Erythroblast (primary cell): ENCODE measurements around the gene DPF3.
"Not testable (repeated sequence)": the region's sequence is repeated elsewhere in the genome, so short reads cannot be mapped to it uniquely, and the experiment has no call there.

Experiments used
- DNase-seq, 2 experiments: peaks; one replicate each; lab custom pipeline; 2025; lab: John Stamatoyannopoulos, UW
- GATA1 ChIP-seq: IDR thresholded peaks from 2 replicates; pipeline ENCODE4 v1.6.1; 2011; ENCODE audit warnings: low read depth, mild to moderate bottlenecking, control low read depth, low read length, moderate library complexity
- POLR2A ChIP-seq: IDR thresholded peaks from 2 replicates; pipeline ENCODE4 v1.6.1; 2011; ENCODE audit warnings: mild to moderate bottlenecking, low read length

DPF3 gene

DNA sequence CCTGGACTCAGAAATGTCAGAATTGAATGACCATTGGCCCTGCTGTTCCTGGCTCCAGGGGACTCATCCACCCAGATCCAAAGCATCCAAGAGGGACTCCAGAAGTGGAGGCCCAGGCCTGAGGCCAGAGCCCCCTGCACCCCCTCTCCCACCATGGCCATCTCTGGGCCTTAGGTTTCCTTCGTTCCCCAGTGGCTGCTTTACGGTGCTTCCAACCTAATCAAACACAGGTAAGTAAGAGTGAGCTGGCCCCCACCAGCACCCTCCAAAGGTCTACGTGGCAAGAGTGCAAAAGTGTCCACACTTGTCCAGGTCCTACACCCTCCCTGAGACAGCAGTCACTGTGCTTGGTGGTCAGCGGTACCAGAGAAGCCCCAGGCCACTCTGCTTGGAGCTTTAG is 139.0 kb downstream of the DPF3 start:
- no peak for TF ChIP-seq GATA1
- no peak for TF ChIP-seq POLR2A

DNA sequence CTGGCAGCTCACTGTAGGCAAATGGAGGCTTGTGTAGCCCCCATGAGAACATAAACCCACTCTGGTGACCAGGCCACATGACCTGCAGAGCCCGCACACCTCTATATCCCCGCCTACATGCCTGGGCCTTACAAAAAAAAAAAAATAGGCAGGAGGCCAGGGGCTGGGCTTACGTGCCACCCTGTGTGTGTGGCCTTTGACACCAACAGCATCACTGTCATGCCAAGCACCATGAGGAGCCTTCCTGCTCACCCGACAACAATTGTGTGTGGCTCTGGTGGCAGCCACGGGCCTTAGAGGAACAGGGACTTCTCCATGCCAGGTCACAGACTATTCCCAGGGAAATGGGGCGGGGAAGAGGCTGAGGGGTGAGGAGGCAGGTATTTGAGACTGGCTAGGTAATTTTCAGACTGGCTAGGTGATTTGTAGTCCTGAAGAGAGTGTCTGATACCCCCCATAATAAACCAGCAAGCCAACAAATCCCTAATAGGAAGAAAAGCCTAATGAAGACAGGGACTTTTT is 140.0 kb downstream of the DPF3 start:
- TF ChIP-seq POLR2A (no peak), GATA1 (no peak)
- DNase-seq: no peak

More for the DNA sequence above, 139.0 kb downstream of the DPF3 start:
- DNase-seq: no peak

DNA sequence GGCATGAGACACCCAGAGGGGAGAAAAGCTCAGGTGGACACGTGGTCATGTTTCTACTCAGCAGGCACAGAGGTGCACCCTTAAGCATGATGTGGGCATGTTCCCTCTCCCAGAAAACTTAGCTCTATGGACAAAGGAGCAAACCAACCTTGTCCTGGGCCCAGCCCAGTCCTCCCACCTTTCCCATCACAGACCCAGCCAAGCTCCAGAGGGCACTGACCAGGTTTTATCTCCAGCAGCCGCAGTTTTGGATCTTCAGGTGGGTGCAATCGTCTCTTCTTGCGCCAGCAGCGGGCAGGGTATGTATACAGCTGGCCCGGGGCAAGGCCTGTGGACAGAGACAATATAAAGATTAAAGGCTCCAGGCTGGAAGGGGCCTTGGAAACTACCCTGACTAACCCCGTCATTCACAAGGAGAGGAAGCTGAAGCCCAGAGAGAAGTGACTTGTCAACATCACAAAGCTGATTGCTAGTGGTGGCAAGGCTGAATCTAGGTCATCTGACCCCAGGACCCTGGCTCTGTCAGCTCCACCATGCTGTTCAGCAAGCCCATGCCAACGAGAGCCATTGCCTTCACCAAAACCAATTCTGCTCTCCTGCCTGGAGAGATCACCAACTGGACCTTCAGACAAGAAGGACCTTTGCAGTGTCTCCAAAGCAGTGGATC is 140.7 kb downstream of the DPF3 start:
- DNase-seq: no peak
- TF ChIP-seq GATA1: no peak
- TF ChIP-seq POLR2A: no peak

DNA sequence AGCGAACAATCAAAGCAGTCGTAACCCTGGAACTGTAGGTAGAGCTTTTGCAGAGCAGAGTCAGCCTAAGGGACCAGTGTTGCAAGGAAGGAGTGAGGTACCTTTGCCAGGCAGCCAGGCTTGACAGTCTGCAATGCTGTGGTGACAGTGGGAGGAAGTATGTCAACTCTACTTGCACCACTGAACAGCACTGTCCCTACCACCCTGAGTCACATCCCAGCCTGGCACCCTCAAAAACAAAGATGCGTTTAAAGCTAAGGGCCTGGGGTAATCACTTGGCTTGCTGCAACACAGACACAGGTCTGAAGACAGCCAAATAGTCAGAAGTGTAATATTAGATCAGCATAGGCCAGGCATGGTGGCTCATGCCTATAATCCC is 141.9 kb downstream of the DPF3 start:
- TF ChIP-seq POLR2A (no peak), GATA1 (no peak)
- no peak for DNase-seq

DNA sequence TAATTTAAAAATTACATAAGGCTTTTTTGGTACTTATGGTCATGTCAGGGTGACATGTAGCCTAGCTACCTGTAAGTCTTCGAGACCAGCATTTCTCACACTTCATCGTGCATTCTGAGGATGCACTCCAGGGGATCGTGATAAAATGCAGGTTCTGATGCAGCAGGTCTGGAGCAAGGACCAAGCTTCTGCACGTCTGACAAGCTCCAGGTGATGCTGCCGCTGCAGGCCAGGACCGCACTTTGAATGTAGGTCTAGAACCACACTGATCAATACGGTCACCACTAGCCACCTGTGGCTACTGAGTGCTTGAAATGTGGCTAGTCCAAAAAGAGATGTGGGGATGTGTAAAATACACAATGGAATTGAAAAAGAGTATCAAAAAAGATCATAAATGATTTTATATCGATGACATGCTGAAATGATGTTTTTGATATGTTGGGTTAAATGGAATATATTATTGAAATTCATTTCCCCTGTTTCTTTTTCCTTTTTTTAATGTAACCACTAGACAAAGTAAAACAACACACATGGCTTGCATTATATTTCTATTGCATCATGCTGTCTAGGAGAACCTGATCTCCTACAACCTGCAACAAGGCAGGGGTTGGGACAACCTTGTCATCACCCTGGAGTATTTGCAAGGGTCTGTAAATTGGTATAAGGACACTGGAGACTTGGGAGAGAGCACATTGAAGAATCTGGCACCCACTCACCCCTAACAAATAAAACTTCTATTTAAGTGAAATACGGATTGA is 142.4 kb downstream of the DPF3 start:
- TF ChIP-seq POLR2A (no peak), GATA1 (no peak)
- DNase-seq: no peak

DNA sequence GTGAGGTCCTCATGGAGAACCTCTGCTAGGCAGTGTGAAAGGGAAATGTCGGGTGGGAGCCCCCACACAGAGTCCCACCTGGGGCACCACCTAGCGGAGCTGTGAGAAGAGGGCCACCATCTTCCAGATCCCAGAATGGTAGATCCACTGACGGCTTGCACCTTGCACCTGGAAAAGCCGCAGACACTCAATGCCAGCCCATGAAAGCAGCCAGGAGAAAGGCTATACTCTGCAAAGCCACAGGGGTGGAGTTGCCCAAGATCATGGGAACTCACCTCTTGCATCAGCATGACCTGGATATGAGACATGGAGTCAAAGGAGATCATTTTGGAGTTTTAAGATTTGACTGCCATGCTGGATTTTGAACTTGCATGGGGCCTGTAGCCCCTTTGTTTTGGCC is 145.0 kb downstream of the DPF3 start:
- not testable (repeated sequence) for DNase-seq

DNA sequence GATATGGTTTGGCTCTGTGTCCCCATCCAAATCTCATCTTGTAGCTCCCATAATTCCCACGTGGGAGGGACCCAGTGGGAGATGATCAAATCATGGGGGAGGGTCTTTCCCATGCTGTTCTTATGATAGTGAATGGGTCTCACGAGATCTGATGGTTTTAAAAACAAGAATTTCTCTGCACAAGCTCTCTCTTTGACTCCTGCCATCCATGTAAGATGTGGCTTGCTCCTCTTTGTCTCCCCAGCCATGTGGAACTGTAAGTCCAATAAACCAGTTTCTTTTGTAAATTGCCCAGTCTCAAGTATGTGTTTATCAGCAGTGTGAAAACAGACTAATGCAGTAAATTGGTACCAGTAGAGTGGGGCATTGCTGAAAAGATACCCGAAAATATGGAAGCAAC is 146.2 kb downstream of the DPF3 start:
- TF ChIP-seq GATA1 (no peak), POLR2A (no peak)
- DNase-seq: no peak

DNA sequence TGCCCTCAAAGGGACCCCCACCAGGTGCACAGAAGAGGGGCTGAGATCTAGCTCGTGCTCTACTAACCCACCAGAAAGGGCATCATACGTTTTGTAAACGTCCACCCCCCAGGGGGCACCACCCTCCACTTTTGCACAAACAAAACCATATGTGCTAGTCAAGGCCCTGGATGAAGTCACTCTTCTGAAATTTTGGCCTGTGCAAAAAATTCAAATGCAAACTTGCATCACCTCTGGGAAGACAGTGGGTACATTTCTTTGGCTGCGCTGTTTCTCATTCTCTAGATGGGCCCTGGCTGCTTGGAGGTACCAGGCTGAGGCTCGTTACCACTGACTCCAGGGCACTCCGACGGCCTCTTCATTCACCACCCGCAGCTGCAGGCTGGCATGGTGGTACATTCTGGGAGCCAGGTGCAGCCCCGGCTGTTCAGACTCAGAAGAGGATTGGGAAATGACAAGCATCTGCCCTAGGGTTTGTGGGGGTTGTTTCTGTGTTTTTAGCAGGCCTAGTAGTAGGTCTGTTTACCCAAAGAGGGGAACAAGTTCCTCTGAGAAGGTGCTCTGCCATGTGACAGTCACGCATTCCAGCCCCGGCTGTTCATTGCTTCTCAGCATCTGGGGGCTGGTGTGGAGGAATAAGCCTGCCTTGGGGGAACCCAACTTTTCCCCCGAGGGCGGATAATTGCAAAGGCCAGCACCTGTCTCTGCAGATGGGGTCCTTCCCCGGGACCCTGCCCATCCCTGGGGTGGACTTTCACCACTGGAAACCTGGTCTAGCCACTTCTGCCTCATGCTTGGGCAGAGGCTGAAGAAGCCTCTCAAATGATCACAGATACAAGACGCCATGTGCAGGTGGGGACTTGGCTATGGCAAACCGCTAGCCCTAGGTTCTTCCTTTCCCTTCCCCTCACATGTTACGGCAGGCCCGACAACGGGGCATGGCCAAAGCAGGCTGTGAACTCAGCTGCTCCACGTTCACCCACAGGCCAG is 147.6 kb downstream of the DPF3 start:
- DNase-seq: peak; percentile 19 to 37
- TF ChIP-seq GATA1 (no peak), POLR2A (no peak)

DNA sequence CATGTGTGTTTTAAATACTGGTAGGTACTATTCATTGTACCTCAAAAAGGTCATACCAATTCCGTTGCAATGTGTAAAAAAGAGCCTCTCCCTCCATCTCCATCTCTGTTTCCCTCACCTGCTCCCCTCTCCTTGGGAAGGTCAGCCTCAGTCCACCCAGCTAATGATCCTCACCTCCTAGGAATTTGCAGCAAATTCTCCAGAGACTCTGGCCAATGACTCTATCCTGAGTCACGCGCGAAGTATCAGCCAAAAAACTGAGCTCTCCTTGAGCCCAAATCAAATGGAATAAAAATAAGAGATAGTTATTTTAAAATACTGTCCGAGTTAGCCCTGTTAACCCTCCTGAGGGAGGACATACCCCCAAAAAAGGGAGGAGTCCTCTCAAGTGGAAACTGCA is 148.4 kb downstream of the DPF3 start:
- no peak for DNase-seq
- TF ChIP-seq GATA1 (no peak), POLR2A (no peak)

DNA sequence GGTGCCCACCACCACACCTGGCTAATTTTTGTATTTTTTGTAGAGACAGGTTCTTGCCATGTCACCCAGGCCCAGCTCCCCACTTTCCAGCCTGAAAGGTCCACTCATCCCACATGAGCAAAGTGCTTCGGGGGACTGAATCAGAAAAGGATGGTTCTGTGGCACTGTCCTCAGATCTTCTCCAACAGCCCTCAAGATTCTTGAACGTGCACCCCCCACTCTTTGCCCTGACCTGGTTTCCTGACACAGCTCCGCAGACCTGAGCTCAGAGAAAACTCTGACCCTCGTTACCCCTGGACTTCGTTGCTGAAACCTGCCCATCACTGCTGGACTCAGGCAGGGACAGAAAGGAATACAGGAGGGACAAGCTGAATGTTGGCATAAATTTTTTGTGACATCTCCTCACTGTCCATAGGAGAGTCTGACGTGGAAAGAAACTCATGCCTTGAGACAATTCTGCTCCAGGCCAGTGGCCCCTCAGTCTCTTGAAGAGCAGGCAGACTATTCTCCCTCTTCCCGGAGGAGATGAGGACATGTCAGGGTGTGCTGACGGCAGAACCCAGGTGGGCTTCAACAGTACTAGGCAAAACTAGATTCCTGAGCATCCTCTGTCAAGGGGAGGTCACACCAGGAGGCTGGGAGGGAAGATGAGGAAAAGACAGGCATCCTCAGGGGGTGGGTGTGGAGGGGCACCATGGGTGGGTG is 149.3 kb downstream of the DPF3 start:
- no peak for DNase-seq
- no peak for TF ChIP-seq GATA1
- no peak for TF ChIP-seq POLR2A

DNA sequence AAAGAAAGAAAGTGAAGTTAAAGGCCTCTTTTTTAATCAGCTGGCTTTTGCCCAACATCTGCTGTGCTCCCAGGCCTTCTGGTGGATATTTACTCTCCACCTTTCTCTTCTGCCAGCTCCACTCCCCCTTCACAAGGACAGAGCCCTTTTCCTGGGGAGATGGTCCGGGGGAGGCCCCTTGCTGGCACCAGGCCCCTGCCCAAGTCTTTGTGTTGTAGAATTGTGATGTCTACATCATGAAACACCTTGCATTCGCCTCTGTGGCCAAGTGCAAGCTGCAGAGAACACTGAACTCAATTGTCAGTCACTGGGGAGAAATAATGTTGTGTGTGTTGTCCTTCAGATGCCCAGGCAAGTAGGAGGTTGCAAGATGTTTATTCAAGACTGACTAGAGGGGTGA is 150.3 kb downstream of the DPF3 start:
- TF ChIP-seq POLR2A (no peak), GATA1 (no peak)
- DNase-seq: peak; percentile 64

DNA sequence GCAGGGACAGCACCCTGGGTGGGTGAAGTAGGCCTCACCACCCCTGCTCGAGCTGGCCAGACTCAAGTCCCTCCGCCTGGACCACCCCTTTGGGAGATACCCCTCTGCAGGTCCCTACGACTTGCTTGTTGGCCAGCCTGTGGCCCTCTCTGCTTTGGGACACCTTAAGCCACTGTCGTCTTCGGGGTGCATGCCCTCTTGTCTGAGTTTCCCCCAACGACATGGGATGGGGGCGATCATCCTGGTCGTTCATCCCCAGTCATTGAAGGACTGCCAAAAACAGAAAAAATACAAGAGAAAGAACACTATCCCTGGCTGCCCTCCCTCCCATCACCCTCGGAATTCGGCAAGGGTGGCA is 151.1 kb downstream of the DPF3 start:
- DNase-seq: no peak
- no peak for TF ChIP-seq POLR2A
- no peak for TF ChIP-seq GATA1
